HG02759 (cell line): ENCODE data around the gene ADIPOR2.

Experiments
- ATAC-seq: cut with Tn5 transposase; IDR thresholded peaks from one replicate; pipeline ENCODE4 v1.9.1; 2021; ENCODE audit warnings: mild to moderate bottlenecking, moderate library complexity; ENCODE audit not compliant: unreplicated experiment

The ADIPOR2 gene

GRCh38 chr12:1690578-1691122 is at the start of gene ADIPOR2:
Gene ADIPOR2, plus strand, starts transcription at chr12:1691070. Its CDS starts 63,274 bp downstream, at chr12:1754344.
- peak; percentile 96 for ATAC-seq

- no peak for ATAC-seq
Observed at GRCh38 chr12:1642513-1642912, 48.4 kb upstream of the ADIPOR2 start.

GRCh38 chr12:1643043-1643442 is 47.8 kb upstream of the ADIPOR2 start:
- ATAC-seq: no peak

- no peak for ATAC-seq
Observed at GRCh38 chr12:1643905-1644533, 46.9 kb upstream of the ADIPOR2 start.

GRCh38 chr12:1644534-1645438 is 46.1 kb upstream of the ADIPOR2 start:
- no peak for ATAC-seq

- ATAC-seq: no peak
Observed at GRCh38 chr12:1645819-1646218, 45.1 kb upstream of the ADIPOR2 start.

GRCh38 chr12:1646569-1647284 is 44.1 kb upstream of the ADIPOR2 start:
- no peak for ATAC-seq

GRCh38 chr12:1647285-1647669 is 43.6 kb upstream of the ADIPOR2 start:
- no peak for ATAC-seq

GRCh38 chr12:1650260-1650977 is 40.5 kb upstream of the ADIPOR2 start:
- ATAC-seq: no peak

GRCh38 chr12:1650978-1651361 is 39.9 kb upstream of the ADIPOR2 start:
- no peak for ATAC-seq

- ATAC-seq: no peak
Observed at GRCh38 chr12:1651946-1652345, 38.9 kb upstream of the ADIPOR2 start.

GRCh38 chr12:1655225-1655788 is 35.6 kb upstream of the ADIPOR2 start:
- ATAC-seq: no peak

- ATAC-seq: no peak
Observed at GRCh38 chr12:1656902-1657301, 34.0 kb upstream of the ADIPOR2 start.

- no peak for ATAC-seq
Observed at GRCh38 chr12:1657688-1658087, 33.2 kb upstream of the ADIPOR2 start.

- no peak for ATAC-seq
Observed at GRCh38 chr12:1660304-1661187, 30.3 kb upstream of the ADIPOR2 start.

GRCh38 chr12:1661553-1662335 is 29.1 kb upstream of the ADIPOR2 start:
- peak; percentile 86 for ATAC-seq

GRCh38 chr12:1662761-1663439 is 28.0 kb upstream of the ADIPOR2 start:
- no peak for ATAC-seq
